ENCODE data around the gene C12orf57. TPM values are rescaled to one million over a fixed set of nuclear protein-coding genes. Genes with fewer than 3 reads are reported as not detected.

The C12orf57 gene
- total RNA-seq, 4 donors from 2014 or later, result 303 to 452 (median 386) TPM

- intact Hi-C loops (cut with DNase I; ENCODE audit: low total_unique reads), result loop anchor here (10.0 kb wide), 1 partner anchor 142 kb away; the partner anchor contains the start of gene C1RL
- in situ Hi-C loops (cut with MboI; ENCODE audit: low pct_ligation_motif_present in 1 of 4, low pct_unique_long_range_greater_than_20kb in 1 of 4, low sequenced_read_pairs in 3 of 4), result no loop called here
- TF ChIP-seq POLR2AphosphoS5 (IDR thresholded peaks at IDR 0.05) (peak; percentile 91 to 97 (median 96)), POLR2A (IDR thresholded peaks at IDR 0.05) (peak; percentile 99), EP300 (IDR thresholded peaks at IDR 0.05; ENCODE audit: low read depth) (no peak)
- TF ChIP-seq, protein P1, sequence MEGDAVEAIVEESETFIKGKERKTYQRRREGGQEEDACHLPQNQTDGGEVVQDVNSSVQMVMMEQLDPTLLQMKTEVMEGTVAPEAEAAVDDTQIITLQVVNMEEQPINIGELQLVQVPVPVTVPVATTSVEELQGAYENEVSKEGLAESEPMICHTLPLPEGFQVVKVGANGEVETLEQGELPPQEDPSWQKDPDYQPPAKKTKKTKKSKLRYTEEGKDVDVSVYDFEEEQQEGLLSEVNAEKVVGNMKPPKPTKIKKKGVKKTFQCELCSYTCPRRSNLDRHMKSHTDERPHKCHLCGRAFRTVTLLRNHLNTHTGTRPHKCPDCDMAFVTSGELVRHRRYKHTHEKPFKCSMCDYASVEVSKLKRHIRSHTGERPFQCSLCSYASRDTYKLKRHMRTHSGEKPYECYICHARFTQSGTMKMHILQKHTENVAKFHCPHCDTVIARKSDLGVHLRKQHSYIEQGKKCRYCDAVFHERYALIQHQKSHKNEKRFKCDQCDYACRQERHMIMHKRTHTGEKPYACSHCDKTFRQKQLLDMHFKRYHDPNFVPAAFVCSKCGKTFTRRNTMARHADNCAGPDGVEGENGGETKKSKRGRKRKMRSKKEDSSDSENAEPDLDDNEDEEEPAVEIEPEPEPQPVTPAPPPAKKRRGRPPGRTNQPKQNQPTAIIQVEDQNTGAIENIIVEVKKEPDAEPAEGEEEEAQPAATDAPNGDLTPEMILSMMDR (IDR thresholded peaks at IDR 0.05), result peak in 2 of 5 experiments; percentile 59 to 85
- Histone ChIP-seq H3K27ac (peak overlapping the region; percentile 89 to 95 (median 94)), H3K27me3 (no peaks in the 10 kb centered on the region), H3K36me3 (peaks cover 0 to 18% (median 7%) of the 10 kb centered on the region in 4 donors), H3K4me3 (peak overlapping the region; percentile 19 to 62 (median 52)), H3K9me3 (no peaks in the 10 kb centered on the region), H3K4me1 (peaks cover 22 to 65% (median 43%) of the 10 kb centered on the region in 4 donors)
- DNase-seq, result peak; percentile 95
- WGBS, 2 donors (ENCODE audit: low coverage in 1 of 2), result 51% methylated on average over 30 of the region's 32 CpGs; no CpG with 5 or more reads in 1 of the 2 donors
These were observed 19.4 kb downstream of the C12orf57 start for GRCh38 chr12:6963016-6963731.

DNA sequence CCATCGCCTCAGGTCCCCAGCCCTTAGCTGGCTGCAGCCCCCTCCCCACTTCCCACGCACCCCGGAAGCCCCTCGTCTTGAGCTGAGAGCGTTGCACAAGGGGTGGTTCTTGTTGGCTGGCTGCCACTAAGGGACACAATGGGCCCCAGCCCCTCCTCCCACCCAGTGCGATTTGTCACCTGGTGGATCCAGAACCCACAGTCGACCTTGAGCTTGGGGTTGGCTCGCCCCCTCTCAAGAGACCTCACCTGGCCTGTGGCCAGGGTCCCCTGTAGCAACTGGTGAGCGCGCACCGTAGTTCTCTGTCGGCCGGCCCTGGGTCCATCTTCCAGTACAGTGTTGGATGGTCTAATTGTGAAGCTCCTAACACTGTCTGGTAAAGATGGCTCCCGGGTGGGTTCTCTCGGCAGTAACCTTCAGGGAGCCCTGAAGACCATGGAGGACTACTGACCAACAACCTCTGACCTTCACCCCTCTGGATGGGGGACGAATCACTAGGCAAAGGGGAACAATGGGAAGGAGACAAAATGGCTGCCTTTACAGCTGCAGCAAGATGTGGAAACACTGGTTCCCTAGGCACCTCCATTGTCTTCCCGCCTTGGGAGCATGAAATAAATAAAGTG, 20.1 kb downstream of the C12orf57 start:
- intact Hi-C loops (cut with DNase I; ENCODE audit: low total_unique reads), result loop anchor here (2.0 to 10.0 kb wide), 2 partner anchors 39 to 141 kb away; partner anchors contain the start of gene C1RL
- Histone ChIP-seq H3K4me3 (peak overlapping the region; percentile 19 to 62 (median 52)), H3K9me3 (no peaks in the 10 kb centered on the region), H3K36me3 (peaks cover 0 to 18% (median 9%) of the 10 kb centered on the region in 4 donors), H3K4me1 (peaks cover 28 to 69% (median 48%) of the 10 kb centered on the region in 4 donors), H3K27ac (peak overlapping the region; percentile 89 to 95 (median 94)), H3K27me3 (no peaks in the 10 kb centered on the region)
- WGBS, 2 donors (ENCODE audit: low coverage in 1 of 2), result 33 to 47% methylated on average over 1 to 16 of the region's 17 CpGs
- no peak for DNase-seq
- in situ Hi-C loops (cut with MboI; ENCODE audit: low pct_ligation_motif_present in 1 of 4, low pct_unique_long_range_greater_than_20kb in 1 of 4, low sequenced_read_pairs in 3 of 4), result no loop called here
- TF ChIP-seq, protein P1 (IDR thresholded peaks at IDR 0.05), result no peak
- no peak for TF ChIP-seq POLR2A (IDR thresholded peaks at IDR 0.05)
- TF ChIP-seq POLR2AphosphoS5 (IDR thresholded peaks at IDR 0.05), result no peak
- TF ChIP-seq EP300 (IDR thresholded peaks at IDR 0.05; ENCODE audit: low read depth), result no peak

- peaks cover 0 to 18% (median 9%) of the 10 kb centered on the region in 4 donors for H3K36me3 ChIP-seq
- DNase-seq, result no peak
- in situ Hi-C loops (cut with MboI; ENCODE audit: low pct_ligation_motif_present in 1 of 4, low pct_unique_long_range_greater_than_20kb in 1 of 4, low sequenced_read_pairs in 3 of 4), result no loop called here
- no peaks in the 10 kb centered on the region for H3K9me3 ChIP-seq
- peak overlapping the region; percentile 89 to 95 (median 94) for H3K27ac ChIP-seq
- no peak for TF ChIP-seq POLR2A (IDR thresholded peaks at IDR 0.05)
- peaks cover 34 to 74% (median 55%) of the 10 kb centered on the region in 4 donors for H3K4me1 ChIP-seq
- 41% methylated on average over 8 of the region's 8 CpGs; no CpG with 5 or more reads in 1 of the 2 donors for WGBS, 2 donors (ENCODE audit: low coverage in 1 of 2)
- intact Hi-C loops (cut with DNase I; ENCODE audit: low total_unique reads), result loop anchor here (2.0 to 10.0 kb wide), 2 partner anchors 40 to 140 kb away; partner anchors contain the start of gene C1RL
- H3K4me3 ChIP-seq, result peak overlapping the region in 2 of 4 donors; percentile 54 to 62
- no peaks in the 10 kb centered on the region for H3K27me3 ChIP-seq
These were observed 20.8 kb downstream of the C12orf57 start for GRCh38 chr12:6964605-6965025.

GRCh38 chr12:6965026-6965661, 21.3 kb downstream of the C12orf57 start:
- Histone ChIP-seq H3K4me1 (peaks cover 34 to 71% (median 57%) of the 10 kb centered on the region in 4 donors), H3K4me3 (peak overlapping the region in 2 of 4 donors; percentile 54 to 62), H3K9me3 (no peaks in the 10 kb centered on the region), H3K36me3 (peaks cover 0 to 18% (median 9%) of the 10 kb centered on the region in 4 donors), H3K27me3 (no peaks in the 10 kb centered on the region), H3K27ac (peak overlapping the region; percentile 89 to 95 (median 94))
- in situ Hi-C loops (cut with MboI; ENCODE audit: low pct_ligation_motif_present in 1 of 4, low pct_unique_long_range_greater_than_20kb in 1 of 4, low sequenced_read_pairs in 3 of 4), result no loop called here
- peak; percentile 95 for DNase-seq
- intact Hi-C loops (cut with DNase I; ENCODE audit: low total_unique reads), result loop anchor here (2.0 to 10.0 kb wide), 2 partner anchors 40 to 140 kb away; partner anchors contain the start of gene C1RL
- TF ChIP-seq EP300 (IDR thresholded peaks at IDR 0.05; ENCODE audit: low read depth), result no peak
- TF ChIP-seq, protein P1 (IDR thresholded peaks at IDR 0.05), result peak; percentile 81 to 98 (median 91)
- TF ChIP-seq POLR2AphosphoS5 (IDR thresholded peaks at IDR 0.05), result peak; percentile 35 to 84 (median 72)
- peak; percentile 59 for TF ChIP-seq POLR2A (IDR thresholded peaks at IDR 0.05)
- 10 to 44% methylated on average over 2 to 11 of the region's 12 CpGs for WGBS, 2 donors (ENCODE audit: low coverage in 1 of 2)

All from transverse colon (tissue), 4 donors.